WTC11 (cell line): ENCODE data around the gene RGS17. TPM values are rescaled to one million over a fixed set of nuclear protein-coding genes. Genes with fewer than 3 reads are reported as not detected.

Experiments
- ATAC-seq: fragments of 200-7000 bp; cut with Tn5 transposase; 2 replicates; pipeline ENCODE4 v1.10.0; 2021; ENCODE audit warnings: mild to moderate bottlenecking, moderate library complexity
- CTCF ChIA-PET: fragments of 300-600 bp; sonication (Branson Sonifier 250); formaldehyde crosslinking; loops from one replicate; lab custom pipeline; 2021; ENCODE audit warnings: antibody characterized with exemption; lab: Charles Lee
- POLR2A ChIA-PET: fragments of 350-600 bp; sonication (Branson Sonifier 250); formaldehyde crosslinking; loops from one replicate; lab custom pipeline; 2021; ENCODE audit warnings: antibody characterized with exemption; lab: Charles Lee
- DNase-seq: peaks from one replicate; pipeline ENCODE4 v3.0.0; 2021; ENCODE audit warnings: low spot score
- H3K27ac Mint-ChIP-seq: 2 replicates; pipeline ENCODE4 v1.8.0; 2021; ENCODE audit warnings: mixed read lengths
- H3K27me3 Mint-ChIP-seq: 2 replicates; pipeline ENCODE4 v1.8.0; 2021; ENCODE audit warnings: low read depth, mild to moderate bottlenecking, moderate library complexity, mixed read lengths
- H3K36me3 Mint-ChIP-seq: 2 replicates; pipeline ENCODE4 v1.8.0; 2021; ENCODE audit warnings: mixed read lengths
- H3K4me1 Mint-ChIP-seq: 2 replicates; pipeline ENCODE4 v1.8.0; 2022; ENCODE audit warnings: mixed read lengths
- H3K4me3 Mint-ChIP-seq: 2 replicates; pipeline ENCODE4 v1.8.0; 2021; ENCODE audit warnings: mild to moderate bottlenecking, moderate library complexity, mixed read lengths
- H3K9me3 Mint-ChIP-seq: 2 replicates; pipeline ENCODE4 v1.8.0; 2021; ENCODE audit warnings: mixed read lengths
- AR ChIP-seq: fragments of 250-450 bp; sonication (Bioruptor Pico); IDR thresholded peaks from 2 replicates; pipeline ENCODE4 v1.9.0; 2021; ENCODE audit warnings: mild to moderate bottlenecking
- CDX4 ChIP-seq: fragments of 250-450 bp; sonication (Bioruptor Pico); IDR thresholded peaks from 2 replicates; pipeline ENCODE4 v1.9.0; 2021; ENCODE audit warnings: moderate library complexity, mild to moderate bottlenecking, inconsistent platforms, borderline replicate concordance
- E2F1 ChIP-seq: sonication (generic); formaldehyde crosslinking; IDR thresholded peaks from 2 replicates; pipeline ENCODE4 v1.8.0; 2022; ENCODE audit warnings: mild to moderate bottlenecking, missing genetic modification reagents
- E2F5 ChIP-seq: sonication (generic); formaldehyde crosslinking; IDR thresholded peaks from 2 replicates; pipeline ENCODE4 v1.8.1; 2022; ENCODE audit warnings: mild to moderate bottlenecking, moderate library complexity, missing genetic modification reagents
- HMGXB4 ChIP-seq: sonication (generic); formaldehyde crosslinking; IDR thresholded peaks from 2 replicates; pipeline ENCODE4 v1.8.1; 2023; ENCODE audit warnings: mild to moderate bottlenecking, moderate library complexity, missing genetic modification reagents
- JUN ChIP-seq: sonication (generic); formaldehyde crosslinking; IDR thresholded peaks from 2 replicates; pipeline ENCODE4 v1.8.0; 2023; ENCODE audit warnings: mild to moderate bottlenecking, missing genetic modification reagents
- MAX ChIP-seq: sonication (generic); formaldehyde crosslinking; IDR thresholded peaks from 2 replicates; pipeline ENCODE4 v1.8.0; 2022; ENCODE audit warnings: mild to moderate bottlenecking, missing genetic modification reagents
- NR1H2 ChIP-seq: sonication (generic); formaldehyde crosslinking; IDR thresholded peaks from 2 replicates; pipeline ENCODE4 v1.9.0; 2021; ENCODE audit warnings: mild to moderate bottlenecking, moderate library complexity, missing genetic modification reagents
- NR2C2 ChIP-seq: sonication (generic); formaldehyde crosslinking; IDR thresholded peaks from 2 replicates; pipeline ENCODE4 v1.8.0; 2022; ENCODE audit warnings: mild to moderate bottlenecking, missing genetic modification reagents
- SMAD4 ChIP-seq: sonication (generic); formaldehyde crosslinking; IDR thresholded peaks from 2 replicates; pipeline ENCODE4 v1.8.0; 2022; ENCODE audit warnings: mild to moderate bottlenecking, missing genetic modification reagents
- SP1 ChIP-seq: sonication (generic); formaldehyde crosslinking; conservative IDR thresholded peaks from 2 replicates; pipeline ENCODE4 v1.8.1; 2022; ENCODE audit warnings: missing genetic modification reagents
- STAT6 ChIP-seq: sonication (generic); formaldehyde crosslinking; conservative IDR thresholded peaks from 2 replicates; pipeline ENCODE4 v1.8.1; 2023; ENCODE audit warnings: mild to moderate bottlenecking, low read depth, missing genetic modification reagents, moderate library complexity
- TCF7 ChIP-seq: sonication (generic); formaldehyde crosslinking; IDR thresholded peaks from 2 replicates; pipeline ENCODE4 v1.8.0; 2022; ENCODE audit warnings: mild to moderate bottlenecking, low read depth, missing genetic modification reagents, moderate library complexity
- USF1 ChIP-seq: sonication (generic); formaldehyde crosslinking; IDR thresholded peaks from 2 replicates; pipeline ENCODE4 v1.8.0; 2022; ENCODE audit warnings: mild to moderate bottlenecking, missing genetic modification reagents
- ZNF138 ChIP-seq: sonication (generic); formaldehyde crosslinking; conservative IDR thresholded peaks from 2 replicates; pipeline ENCODE4 v1.8.1; 2022; ENCODE audit warnings: mild to moderate bottlenecking, moderate library complexity, missing genetic modification reagents
- ZNF219 ChIP-seq: sonication (generic); formaldehyde crosslinking; IDR thresholded peaks from 2 replicates; pipeline ENCODE4 v1.8.0; 2023; ENCODE audit warnings: missing genetic modification reagents, mild to moderate bottlenecking, borderline replicate concordance
- ZNF281 ChIP-seq: sonication (generic); formaldehyde crosslinking; IDR thresholded peaks from 2 replicates; pipeline ENCODE4 v1.8.0; 2023; ENCODE audit warnings: mild to moderate bottlenecking, missing genetic modification reagents
- ZNF396 ChIP-seq: fragments of 250-450 bp; sonication (Bioruptor Pico); IDR thresholded peaks from 2 replicates; pipeline ENCODE4 v1.8.0; 2021; ENCODE audit warnings: mild to moderate bottlenecking, moderate library complexity, borderline replicate concordance
- total RNA-seq: library from RNA; stranded (reverse); gene quantifications from 3 replicates; pipeline ENCODE4 v1.2.3, GENCODE V29; 2021

Gene RGS17
- total RNA-seq, 1 experiment from 2014 or later: 9.3 TPM

- no peak for TF ChIP-seq NR2C2
Measured at GRCh38 chr6:152976749-152977148, 154.3 kb downstream of the RGS17 start (continued).

GRCh38 chr6:152975204-152975915 is 155.7 kb downstream of the RGS17 start:
- Mint-ChIP-seq H3K4me3 (0 out of 2 replicates have a peak overlapping the region, but pooled peaks have one; percentile 38), H3K27me3 (no peaks in the 10 kb centered on the region), H3K9me3 (no peaks in the 10 kb centered on the region), H3K36me3 (peaks cover 66% of the 10 kb centered on the region), H3K4me1 (peaks cover 43% of the 10 kb centered on the region), H3K27ac (peak overlapping the region; percentile 74; the same call in 1 of the 2 replicates)
- POLR2A ChIA-PET: no interaction called here
- ATAC-seq (no peak), DNase-seq (no peak)
- CTCF ChIA-PET: no interaction called here
- TF ChIP-seq ZNF219 (CRISPR knock-in tag) (no peak), ZNF281 (CRISPR knock-in tag) (no peak), E2F1 (CRISPR knock-in tag) (no peak), USF1 (CRISPR knock-in tag) (no peak), TCF7 (CRISPR knock-in tag) (no peak), NR1H2 (CRISPR knock-in tag) (no peak), E2F5 (no peak), SMAD4 (CRISPR knock-in tag) (no peak), HMGXB4 (CRISPR knock-in tag) (no peak), SP1 (CRISPR knock-in tag) (no peak), ZNF396 (CRISPR knock-in tag) (no peak), AR (CRISPR knock-in tag) (no peak), JUN (CRISPR knock-in tag) (no peak), CDX4 (CRISPR knock-in tag) (no peak), MAX (CRISPR knock-in tag) (no peak), ZNF138 (no peak), STAT6 (CRISPR knock-in tag) (no peak)
